NCI-H69 (cell line): ENCODE data around the gene TESK1.

ENCODE experiments used
- DNase-seq: peaks from one replicate; lab custom pipeline; 2025; lab: John Stamatoyannopoulos, UW

Gene TESK1

DNA sequence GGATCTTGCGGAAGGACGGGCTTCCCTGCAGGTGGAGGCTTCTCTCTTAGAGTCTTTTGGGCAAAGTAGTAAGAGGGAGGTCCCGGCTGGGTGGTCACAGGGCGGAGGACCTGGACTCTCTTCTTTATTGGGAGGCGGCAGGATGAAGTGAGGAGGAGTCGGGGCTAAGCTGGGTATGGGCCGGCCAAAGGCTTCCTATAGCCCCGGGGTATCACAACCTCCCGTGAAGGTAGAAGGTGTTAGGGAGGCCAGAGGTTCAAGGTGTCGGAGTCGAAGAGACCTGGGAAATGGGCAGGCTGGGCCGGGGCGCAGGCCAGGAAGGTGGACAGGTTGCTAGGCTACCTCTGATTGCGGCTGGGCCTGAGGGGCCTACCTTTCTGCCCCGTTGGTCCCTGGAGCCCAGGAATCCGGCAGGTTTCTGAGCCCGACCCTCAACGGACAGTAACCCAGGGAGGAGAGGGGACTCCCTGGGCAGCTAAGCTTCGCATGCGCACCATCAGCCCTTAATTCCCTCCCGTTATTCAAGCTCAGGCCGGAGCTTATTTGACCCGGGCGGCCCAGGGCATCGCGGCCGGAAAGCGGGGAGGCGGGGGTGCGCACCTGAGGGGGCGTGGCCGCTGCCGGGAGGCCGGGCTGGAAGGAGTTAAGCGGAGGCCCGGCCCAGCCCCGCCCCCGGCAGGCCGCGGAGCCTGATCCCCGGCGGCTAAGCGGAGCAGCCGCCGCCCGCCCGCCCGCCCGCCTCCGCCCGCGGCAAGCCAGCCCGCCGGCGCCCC is at the start of gene TESK1:
Gene TESK1 (plus strand): TSS at position 685 of the 773 bp plus-strand sequence. CDS start 358 bp downstream, outside the sequence.
- DNase-seq, result peak; percentile 91

DNA sequence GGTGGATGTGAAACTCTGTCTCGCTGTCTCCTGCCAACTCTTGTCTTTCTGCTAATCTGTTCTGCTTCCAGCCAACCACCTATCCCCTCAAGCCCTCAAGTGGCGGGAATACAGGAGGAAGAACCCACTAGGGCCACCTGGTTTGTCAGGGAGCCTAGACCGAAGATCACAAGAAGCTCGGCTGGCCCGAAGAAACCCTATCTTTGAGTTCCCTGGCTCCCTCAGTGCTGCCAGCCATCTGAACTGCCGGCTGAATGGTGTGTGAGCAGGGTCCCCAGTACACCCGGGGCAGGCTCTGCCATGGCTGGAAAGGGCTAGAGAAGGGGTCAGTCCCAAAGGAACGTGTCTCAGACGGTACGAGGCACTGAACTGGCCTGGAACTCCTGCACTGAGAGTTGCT is 49.2 kb upstream of the TESK1 start:
- no peak for DNase-seq

DNA sequence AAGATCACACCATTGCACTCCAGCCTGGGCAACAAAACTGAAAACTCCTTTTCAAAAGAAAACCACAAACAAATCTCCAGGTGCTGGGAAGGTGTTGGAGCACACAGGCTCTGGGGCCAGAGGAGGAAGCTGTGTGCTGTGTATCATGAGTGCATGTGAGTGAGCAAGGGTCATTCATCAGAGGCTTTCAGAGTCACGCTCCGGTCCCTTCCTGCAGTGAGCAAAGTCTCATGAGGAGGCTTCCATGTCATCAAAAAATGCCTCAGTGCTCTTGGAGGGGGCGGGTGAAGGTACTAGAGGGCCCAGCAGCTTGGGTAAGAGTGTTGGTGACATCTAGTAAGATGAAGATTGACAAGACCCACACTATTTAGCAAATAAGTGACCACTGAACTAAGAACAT is 48.3 kb upstream of the TESK1 start:
- DNase-seq, result no peak

GRCh38 chr9:35557320-35557719 is 47.7 kb upstream of the TESK1 start:
- DNase-seq, result no peak

- DNase-seq, result no peak
Measured at GRCh38 chr9:35558185-35558584, 46.9 kb upstream of the TESK1 start.

DNA sequence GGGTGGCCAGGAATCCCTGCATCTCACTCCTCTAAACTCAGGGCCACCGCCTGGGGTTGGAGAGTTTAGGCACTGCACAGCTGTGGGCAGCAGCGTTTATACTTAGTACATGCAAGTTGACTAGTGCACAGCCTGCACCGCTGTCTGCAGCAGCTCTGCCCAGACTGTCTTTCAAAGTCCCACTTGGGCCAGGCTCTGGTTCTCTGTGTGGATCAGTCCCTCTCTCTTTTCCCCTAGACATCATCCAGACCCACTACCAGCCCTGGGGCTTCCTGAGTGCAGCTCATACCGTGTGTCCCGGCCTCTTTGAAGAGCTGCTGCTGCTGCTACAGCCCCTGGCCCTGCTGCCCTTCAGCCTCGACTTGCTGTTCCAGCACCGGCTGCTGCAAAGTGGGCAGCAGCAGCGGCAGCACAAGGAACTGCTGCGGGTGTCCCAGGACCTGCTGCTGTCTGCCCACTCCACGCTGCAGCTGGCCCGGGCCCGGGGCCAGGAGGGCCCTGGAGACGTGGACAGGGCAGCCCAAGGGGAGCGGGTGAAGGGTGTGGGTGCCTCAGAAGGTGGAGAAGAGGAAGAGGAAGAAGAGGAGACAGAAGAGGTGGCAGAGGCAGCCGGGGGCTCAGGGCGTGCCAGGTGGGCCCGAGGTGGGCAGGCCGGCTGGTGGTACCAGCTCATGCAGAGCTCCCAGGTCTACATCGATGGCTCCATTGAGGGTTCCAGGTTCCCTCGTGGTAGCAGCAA is 45.1 kb upstream of the TESK1 start:
- DNase-seq, result no peak

DNA sequence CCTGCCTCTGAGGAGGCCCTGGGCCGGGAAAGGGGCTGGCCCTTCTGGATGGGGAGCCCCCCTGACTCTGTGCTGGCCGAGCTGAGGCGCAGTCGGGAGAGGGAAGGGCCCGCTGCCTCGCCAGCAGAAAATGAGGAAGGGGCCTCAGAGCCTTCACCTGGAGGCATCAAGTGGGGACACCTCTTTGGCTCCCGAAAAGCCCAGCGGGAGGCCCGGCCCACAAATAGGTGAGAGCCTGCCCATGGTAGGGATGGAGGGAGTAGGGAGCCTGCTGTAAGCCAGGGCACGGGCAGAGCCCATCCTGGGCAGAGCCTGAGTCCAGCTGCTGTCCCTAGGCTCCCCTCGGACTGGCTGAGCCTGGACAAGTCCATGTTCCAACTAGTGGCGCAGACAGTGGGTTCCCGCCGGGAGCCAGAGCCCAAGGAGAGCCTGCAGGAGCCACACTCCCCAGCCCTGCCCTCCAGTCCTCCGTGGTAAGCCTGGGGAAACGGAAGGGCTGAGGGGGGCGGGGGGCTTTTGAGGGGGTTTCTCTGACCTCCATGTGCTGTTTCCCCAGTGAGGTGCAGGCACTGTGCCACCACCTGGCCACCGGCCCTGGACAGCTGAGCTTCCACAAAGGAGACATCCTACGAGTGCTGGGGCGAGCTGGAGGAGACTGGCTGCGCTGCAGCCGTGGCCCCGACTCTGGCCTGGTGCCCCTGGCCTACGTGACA is 44.3 kb upstream of the TESK1 start:
- no peak for DNase-seq

- no peak for DNase-seq
Measured at GRCh38 chr9:35561468-35562261, 43.4 kb upstream of the TESK1 start.

DNA sequence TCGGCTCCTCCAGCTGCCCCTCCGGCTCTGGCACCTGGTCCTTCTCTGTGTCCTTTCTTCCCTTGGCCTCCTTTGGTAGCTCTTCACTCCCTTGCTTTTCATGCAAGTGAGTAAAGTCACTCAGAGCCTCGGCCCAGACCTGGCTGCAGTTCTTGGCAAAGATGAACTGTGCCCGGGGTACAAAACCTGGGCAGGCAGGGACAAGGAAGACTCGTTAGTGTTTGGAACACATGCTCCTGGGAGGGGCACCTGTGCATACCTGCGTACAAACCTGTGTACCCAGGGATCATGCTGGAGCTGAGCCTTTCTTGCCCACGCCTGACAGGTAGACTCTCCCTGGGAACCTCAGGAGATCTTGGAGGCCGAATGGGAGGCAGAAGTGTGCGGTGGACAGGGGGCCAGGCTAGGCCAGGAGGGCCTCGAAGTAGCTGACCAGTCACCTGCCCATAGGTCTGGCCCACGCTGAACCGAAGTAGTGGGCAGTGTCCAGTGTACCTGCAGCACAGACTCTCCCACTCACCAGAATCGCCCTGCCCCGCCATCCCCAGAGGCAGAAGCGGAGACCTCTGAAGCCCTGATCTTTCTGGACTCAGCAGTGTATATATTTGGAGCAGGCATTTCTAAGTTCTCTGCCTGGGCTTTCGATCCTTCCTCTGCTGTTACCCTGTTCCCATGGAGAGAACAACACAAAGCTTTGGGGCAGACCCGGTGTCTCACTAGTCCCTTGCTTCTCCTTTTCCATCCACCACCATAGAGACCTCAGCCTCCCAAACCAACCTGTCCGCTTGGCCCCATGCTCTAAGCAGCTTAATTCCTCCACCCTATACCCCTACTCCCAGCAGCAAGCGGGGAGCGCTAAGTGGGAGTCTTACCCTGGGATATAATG is 41.9 kb upstream of the TESK1 start:
- DNase-seq, result no peak

GRCh38 chr9:35563791-35564197 is 41.3 kb upstream of the TESK1 start:
- no peak for DNase-seq

DNA sequence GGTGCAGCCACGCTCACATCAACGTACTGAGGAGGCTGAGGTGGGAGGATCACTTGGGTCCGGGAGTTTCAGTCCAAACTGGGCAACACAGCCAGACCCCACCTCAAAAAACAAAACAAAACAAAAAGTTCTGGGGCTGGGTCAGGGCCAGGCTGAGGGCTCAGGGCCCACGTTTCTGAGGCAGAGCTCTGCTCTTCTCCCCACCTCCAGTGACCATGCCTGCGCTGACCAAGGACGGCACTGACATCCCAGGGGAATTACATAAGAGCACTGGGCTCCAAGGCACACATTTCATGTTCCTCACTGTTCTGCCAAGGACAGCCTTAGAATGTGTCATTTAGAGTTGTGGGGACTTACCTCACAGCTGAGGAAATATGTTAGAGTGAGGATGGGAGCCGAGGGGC is 40.4 kb upstream of the TESK1 start:
- DNase-seq, result no peak

GRCh38 chr9:35566417-35566816 is 38.6 kb upstream of the TESK1 start:
- no peak for DNase-seq

- DNase-seq, result no peak
Measured at GRCh38 chr9:35568196-35568595, 36.9 kb upstream of the TESK1 start.

- DNase-seq, result no peak
Measured at GRCh38 chr9:35569206-35569605, 35.9 kb upstream of the TESK1 start.

GRCh38 chr9:35570709-35571504 is 34.2 kb upstream of the TESK1 start:
- no peak for DNase-seq

GRCh38 chr9:35574578-35575122 is 30.4 kb upstream of the TESK1 start:
- DNase-seq, result no peak

DNA sequence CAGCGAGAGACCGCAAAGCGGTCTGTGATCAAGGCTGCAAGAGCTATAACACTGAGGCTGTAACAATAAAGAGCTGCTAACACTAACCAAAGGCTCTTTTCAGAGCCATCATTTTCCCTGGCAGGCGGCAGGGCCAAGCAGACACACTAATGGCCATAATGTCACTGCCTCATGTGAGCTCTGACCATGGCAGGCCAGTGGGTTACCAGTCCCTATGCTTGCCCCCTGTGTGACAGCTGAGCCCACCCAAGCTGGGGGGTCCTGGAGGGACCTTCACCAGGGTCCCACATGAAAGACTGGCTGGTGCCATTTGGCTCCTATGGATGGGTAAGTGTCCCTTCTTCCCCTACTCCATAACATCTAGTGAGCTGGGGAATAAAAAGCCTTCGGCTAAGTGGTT is 29.6 kb upstream of the TESK1 start:
- no peak for DNase-seq

GRCh38 chr9:35577486-35577885 is 27.6 kb upstream of the TESK1 start:
- no peak for DNase-seq

- DNase-seq, result no peak
Measured at GRCh38 chr9:35579130-35579529, 25.9 kb upstream of the TESK1 start.
